ENCODE measurements around the gene MRPL12. TPM values are rescaled to one million over a fixed set of nuclear protein-coding genes. Genes with fewer than 3 reads are reported as not detected.
A peak's percentile ranks its signal among the peaks of the same experiment; 100 is the strongest.

MRPL12 gene
- total and polyA plus RNA-seq, 2 of the 13 experiments (the other 11 are each of a cell fraction or from before 2014, with no cell fraction given) = 39.1 to 94.1 TPM

DNA sequence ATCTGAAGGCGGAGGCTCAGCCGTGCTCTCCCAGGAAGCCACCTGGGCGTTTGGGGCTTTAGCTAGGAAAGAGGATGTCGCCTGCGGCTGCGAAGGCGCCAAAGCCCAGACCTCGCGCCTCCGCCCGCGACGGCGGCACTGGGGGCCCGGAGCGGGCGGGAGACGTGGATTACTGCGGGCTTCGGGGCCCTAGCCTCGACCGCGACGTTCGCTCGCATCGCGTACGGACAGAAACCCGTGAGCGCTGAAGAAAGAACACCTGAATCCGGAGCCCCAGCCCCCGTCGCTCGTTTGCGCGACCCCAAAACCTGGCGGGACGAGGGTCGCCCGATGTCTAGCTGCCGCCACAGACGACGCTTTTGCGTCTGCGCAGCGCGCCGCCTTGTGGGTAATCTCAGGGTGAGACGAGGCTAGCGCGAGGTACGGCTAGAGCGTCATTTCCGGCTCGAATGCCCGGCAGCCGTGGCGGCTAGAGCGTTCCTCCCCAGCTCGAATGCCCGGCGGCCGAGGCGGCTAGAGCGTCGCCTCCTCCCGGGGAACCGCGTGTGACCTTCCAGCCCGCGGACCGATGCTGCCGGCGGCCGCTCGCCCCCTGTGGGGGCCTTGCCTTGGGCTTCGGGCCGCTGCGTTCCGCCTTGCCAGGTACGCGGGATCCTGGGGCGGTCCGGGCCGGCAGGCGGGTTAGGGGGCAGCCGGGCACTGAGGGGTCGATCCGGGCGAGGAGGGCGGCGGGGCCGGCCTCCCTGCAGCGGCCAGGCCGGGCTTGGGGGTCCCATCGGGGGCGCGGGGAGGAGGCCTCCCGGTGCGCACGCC lies at the start of gene MRPL12 (continued):
- TF ChIP-seq, protein P1, sequence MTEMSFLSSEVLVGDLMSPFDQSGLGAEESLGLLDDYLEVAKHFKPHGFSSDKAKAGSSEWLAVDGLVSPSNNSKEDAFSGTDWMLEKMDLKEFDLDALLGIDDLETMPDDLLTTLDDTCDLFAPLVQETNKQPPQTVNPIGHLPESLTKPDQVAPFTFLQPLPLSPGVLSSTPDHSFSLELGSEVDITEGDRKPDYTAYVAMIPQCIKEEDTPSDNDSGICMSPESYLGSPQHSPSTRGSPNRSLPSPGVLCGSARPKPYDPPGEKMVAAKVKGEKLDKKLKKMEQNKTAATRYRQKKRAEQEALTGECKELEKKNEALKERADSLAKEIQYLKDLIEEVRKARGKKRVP (CRISPR knock-in tag; IDR thresholded peaks at IDR 0.05) = peak in 1 of 2 experiments; percentile 86; a peak in 2 of 4 replicates
- TF ChIP-seq, protein P2, sequence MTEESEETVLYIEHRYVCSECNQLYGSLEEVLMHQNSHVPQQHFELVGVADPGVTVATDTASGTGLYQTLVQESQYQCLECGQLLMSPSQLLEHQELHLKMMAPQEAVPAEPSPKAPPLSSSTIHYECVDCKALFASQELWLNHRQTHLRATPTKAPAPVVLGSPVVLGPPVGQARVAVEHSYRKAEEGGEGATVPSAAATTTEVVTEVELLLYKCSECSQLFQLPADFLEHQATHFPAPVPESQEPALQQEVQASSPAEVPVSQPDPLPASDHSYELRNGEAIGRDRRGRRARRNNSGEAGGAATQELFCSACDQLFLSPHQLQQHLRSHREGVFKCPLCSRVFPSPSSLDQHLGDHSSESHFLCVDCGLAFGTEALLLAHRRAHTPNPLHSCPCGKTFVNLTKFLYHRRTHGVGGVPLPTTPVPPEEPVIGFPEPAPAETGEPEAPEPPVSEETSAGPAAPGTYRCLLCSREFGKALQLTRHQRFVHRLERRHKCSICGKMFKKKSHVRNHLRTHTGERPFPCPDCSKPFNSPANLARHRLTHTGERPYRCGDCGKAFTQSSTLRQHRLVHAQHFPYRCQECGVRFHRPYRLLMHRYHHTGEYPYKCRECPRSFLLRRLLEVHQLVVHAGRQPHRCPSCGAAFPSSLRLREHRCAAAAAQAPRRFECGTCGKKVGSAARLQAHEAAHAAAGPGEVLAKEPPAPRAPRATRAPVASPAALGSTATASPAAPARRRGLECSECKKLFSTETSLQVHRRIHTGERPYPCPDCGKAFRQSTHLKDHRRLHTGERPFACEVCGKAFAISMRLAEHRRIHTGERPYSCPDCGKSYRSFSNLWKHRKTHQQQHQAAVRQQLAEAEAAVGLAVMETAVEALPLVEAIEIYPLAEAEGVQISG (CRISPR knock-in tag; IDR thresholded peaks at IDR 0.05) = peak; percentile 100
- TF ChIP-seq ZNF224 (CRISPR knock-in tag; IDR thresholded peaks at IDR 0.05) (no peak), CEBPB (IDR thresholded peaks at IDR 0.05; ENCODE audit: borderline replicate concordance, low read depth, low read length) (no peak), EZH2 (conservative IDR thresholded peaks at IDR 0.05; ENCODE audit: low read depth, low read length) (no peak), ZNF547 (CRISPR knock-in tag; IDR thresholded peaks at IDR 0.05) (peak; percentile 57), ZNF605 (CRISPR knock-in tag; IDR thresholded peaks at IDR 0.05) (peak; percentile 64; the same call in 1 of the 2 replicates), SIX4 (CRISPR knock-in tag; IDR thresholded peaks at IDR 0.05) (peak; percentile 82), ZNF724P (CRISPR knock-in tag; IDR thresholded peaks at IDR 0.05; ENCODE audit: borderline replicate concordance) (0 out of 2 replicates have a peak, but pooled peaks have one; percentile 30), POLR2AphosphoS2 (IDR thresholded peaks at IDR 0.05; ENCODE audit: low read depth, low read length) (no peak), ZMYM2 (CRISPR knock-in tag; IDR thresholded peaks at IDR 0.05) (no peak), AGO1 (IDR thresholded peaks at IDR 0.05; ENCODE audit: low read depth, low read length, poor library complexity, severe bottlenecking) (peak; percentile 94)
- TF ChIP-seq, protein P3, sequence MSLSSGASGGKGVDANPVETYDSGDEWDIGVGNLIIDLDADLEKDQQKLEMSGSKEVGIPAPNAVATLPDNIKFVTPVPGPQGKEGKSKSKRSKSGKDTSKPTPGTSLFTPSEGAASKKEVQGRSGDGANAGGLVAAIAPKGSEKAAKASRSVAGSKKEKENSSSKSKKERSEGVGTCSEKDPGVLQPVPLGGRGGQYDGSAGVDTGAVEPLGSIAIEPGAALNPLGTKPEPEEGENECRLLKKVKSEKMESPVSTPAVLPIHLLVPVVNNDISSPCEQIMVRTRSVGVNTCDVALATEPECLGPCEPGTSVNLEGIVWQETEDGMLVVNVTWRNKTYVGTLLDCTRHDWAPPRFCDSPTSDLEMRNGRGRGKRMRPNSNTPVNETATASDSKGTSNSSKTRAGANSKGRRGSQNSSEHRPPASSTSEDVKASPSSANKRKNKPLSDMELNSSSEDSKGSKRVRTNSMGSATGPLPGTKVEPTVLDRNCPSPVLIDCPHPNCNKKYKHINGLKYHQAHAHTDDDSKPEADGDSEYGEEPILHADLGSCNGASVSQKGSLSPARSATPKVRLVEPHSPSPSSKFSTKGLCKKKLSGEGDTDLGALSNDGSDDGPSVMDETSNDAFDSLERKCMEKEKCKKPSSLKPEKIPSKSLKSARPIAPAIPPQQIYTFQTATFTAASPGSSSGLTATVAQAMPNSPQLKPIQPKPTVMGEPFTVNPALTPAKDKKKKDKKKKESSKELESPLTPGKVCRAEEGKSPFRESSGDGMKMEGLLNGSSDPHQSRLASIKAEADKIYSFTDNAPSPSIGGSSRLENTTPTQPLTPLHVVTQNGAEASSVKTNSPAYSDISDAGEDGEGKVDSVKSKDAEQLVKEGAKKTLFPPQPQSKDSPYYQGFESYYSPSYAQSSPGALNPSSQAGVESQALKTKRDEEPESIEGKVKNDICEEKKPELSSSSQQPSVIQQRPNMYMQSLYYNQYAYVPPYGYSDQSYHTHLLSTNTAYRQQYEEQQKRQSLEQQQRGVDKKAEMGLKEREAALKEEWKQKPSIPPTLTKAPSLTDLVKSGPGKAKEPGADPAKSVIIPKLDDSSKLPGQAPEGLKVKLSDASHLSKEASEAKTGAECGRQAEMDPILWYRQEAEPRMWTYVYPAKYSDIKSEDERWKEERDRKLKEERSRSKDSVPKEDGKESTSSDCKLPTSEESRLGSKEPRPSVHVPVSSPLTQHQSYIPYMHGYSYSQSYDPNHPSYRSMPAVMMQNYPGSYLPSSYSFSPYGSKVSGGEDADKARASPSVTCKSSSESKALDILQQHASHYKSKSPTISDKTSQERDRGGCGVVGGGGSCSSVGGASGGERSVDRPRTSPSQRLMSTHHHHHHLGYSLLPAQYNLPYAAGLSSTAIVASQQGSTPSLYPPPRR (CRISPR knock-in tag; IDR thresholded peaks at IDR 0.05; ENCODE audit: borderline replicate concordance) = peak; percentile 77
- TF ChIP-seq, protein P4, sequence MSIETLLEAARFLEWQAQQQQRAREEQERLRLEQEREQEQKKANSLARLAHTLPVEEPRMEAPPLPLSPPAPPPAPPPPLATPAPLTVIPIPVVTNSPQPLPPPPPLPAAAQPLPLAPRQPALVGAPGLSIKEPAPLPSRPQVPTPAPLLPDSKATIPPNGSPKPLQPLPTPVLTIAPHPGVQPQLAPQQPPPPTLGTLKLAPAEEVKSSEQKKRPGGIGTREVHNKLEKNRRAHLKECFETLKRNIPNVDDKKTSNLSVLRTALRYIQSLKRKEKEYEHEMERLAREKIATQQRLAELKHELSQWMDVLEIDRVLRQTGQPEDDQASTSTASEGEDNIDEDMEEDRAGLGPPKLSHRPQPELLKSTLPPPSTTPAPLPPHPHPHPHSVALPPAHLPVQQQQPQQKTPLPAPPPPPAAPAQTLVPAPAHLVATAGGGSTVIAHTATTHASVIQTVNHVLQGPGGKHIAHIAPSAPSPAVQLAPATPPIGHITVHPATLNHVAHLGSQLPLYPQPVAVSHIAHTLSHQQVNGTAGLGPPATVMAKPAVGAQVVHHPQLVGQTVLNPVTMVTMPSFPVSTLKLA (IDR thresholded peaks at IDR 0.05) = peak; percentile 38
- TF ChIP-seq, protein P5, sequence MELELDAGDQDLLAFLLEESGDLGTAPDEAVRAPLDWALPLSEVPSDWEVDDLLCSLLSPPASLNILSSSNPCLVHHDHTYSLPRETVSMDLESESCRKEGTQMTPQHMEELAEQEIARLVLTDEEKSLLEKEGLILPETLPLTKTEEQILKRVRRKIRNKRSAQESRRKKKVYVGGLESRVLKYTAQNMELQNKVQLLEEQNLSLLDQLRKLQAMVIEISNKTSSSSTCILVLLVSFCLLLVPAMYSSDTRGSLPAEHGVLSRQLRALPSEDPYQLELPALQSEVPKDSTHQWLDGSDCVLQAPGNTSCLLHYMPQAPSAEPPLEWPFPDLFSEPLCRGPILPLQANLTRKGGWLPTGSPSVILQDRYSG (CRISPR knock-in tag; IDR thresholded peaks at IDR 0.05) = no peak; the same call in none of the 2 replicates

All from HepG2 (cell line).